GM12878 (cell line): ENCODE data around the gene TASOR. TPM values are rescaled to one million over a fixed set of nuclear protein-coding genes. Genes with fewer than 3 reads are reported as not detected.
A peak's percentile ranks its signal among the peaks of the same experiment; 100 is the strongest.

Source experiments
- BACH1 ChIP-seq: fragments of 450-650 bp; IDR thresholded peaks from 2 replicates; pipeline ENCODE4 v1.6.1; 2017; ENCODE audit warnings: mild to moderate bottlenecking, borderline replicate concordance
- CHD2 ChIP-seq: IDR thresholded peaks from 2 replicates; pipeline ENCODE4 v1.6.1; 2011; ENCODE audit warnings: low read depth, low read length, improper control_type of control experiment, borderline replicate concordance
- EED ChIP-seq: sonication (generic); IDR thresholded peaks from 2 replicates; pipeline ENCODE4 v1.6.1; 2016; ENCODE audit warnings: antibody characterized with exemption, low read depth
- EP300 ChIP-seq, 2 experiments: fragments of 150-350 bp in 1 of 2; IDR thresholded peaks; 2 replicates each; pipeline ENCODE4 v1.6.1; 2011 to 2012; ENCODE audit warnings: low read depth in 2 of 2, low read length in 2 of 2, borderline replicate concordance in 1 of 2, improper control_type of control experiment in 1 of 2, inconsistent platforms in 1 of 2; ENCODE audit not compliant: control insufficient read depth in 1 of 2
- ETV6 ChIP-seq, 2 experiments: fragments of 450-650 bp in 1 of 2; IDR thresholded peaks in 1 of 2; conservative IDR thresholded peaks in 1 of 2; 2 replicates each; pipeline ENCODE4 v1.6.1; 2014; ENCODE audit warnings: antibody characterized with exemption in 1 of 2, borderline replicate concordance in 1 of 2, low read depth in 1 of 2, mild to moderate bottlenecking in 1 of 2, moderate library complexity in 1 of 2
- IKZF2 ChIP-seq, 2 experiments: fragments of 450-650 bp; IDR thresholded peaks; 2 replicates each; pipeline ENCODE4 v1.6.1; 2017; ENCODE audit warnings: mild to moderate bottlenecking in 2 of 2, moderate library complexity in 2 of 2
- IRF4 ChIP-seq: IDR thresholded peaks from 2 replicates; pipeline ENCODE4 v1.6.1; 2011; ENCODE audit warnings: low read depth, low read length
- JUND ChIP-seq: IDR thresholded peaks from 2 replicates; pipeline ENCODE4 v1.6.1; 2012; ENCODE audit warnings: low read depth, mild to moderate bottlenecking, low read length, improper control_type of control experiment, moderate library complexity
- MEF2A ChIP-seq: IDR thresholded peaks from 2 replicates; pipeline ENCODE4 v1.6.1; 2011; ENCODE audit warnings: low read depth, mild to moderate bottlenecking, low read length, moderate library complexity; ENCODE audit not compliant: insufficient read depth
- MYB ChIP-seq: fragments of 150-350 bp; IDR thresholded peaks from 2 replicates; pipeline ENCODE4 v1.6.1; 2014; ENCODE audit warnings: mild to moderate bottlenecking, low read depth, low read length, borderline replicate concordance
- NFIC ChIP-seq: IDR thresholded peaks from 2 replicates; pipeline ENCODE4 v1.6.1; 2012; ENCODE audit warnings: low read depth, mild to moderate bottlenecking, inconsistent platforms, low read length, moderate library complexity
- NFXL1 ChIP-seq: fragments of 450-650 bp; IDR thresholded peaks from 2 replicates; pipeline ENCODE4 v1.6.1; 2017; ENCODE audit warnings: antibody characterized with exemption, mild to moderate bottlenecking, borderline replicate concordance
- NR2F1 ChIP-seq: fragments of 450-650 bp; conservative IDR thresholded peaks from 2 replicates; pipeline ENCODE4 v1.6.1; 2017; ENCODE audit warnings: mild to moderate bottlenecking
- PML ChIP-seq: IDR thresholded peaks from 2 replicates; pipeline ENCODE4 v1.6.1; 2012; ENCODE audit warnings: low read length, inconsistent platforms
- POU2F2 ChIP-seq: IDR thresholded peaks from 3 replicates; pipeline ENCODE4 v1.6.1; 2011; ENCODE audit warnings: low read depth, mild to moderate bottlenecking, low read length, borderline replicate concordance
- SMAD5 ChIP-seq: IDR thresholded peaks from 2 replicates; pipeline ENCODE4 v1.6.1; 2016; ENCODE audit warnings: antibody characterized with exemption, low read depth
- SMC3 ChIP-seq: IDR thresholded peaks from 2 replicates; pipeline ENCODE4 v1.6.1; 2011; ENCODE audit warnings: low read length, improper control_type of control experiment, borderline replicate concordance
- SP1 ChIP-seq: IDR thresholded peaks from one replicate; pipeline ENCODE4 v1.6.1; 2011; ENCODE audit warnings: low read depth, low read length
- TBL1XR1 ChIP-seq: IDR thresholded peaks from 2 replicates; pipeline ENCODE4 v1.6.1; 2012; ENCODE audit warnings: low read depth, low read length, improper control_type of control experiment
- TCF3 ChIP-seq: IDR thresholded peaks from 2 replicates; pipeline ENCODE4 v1.6.1; 2012; ENCODE audit warnings: low read depth, mild to moderate bottlenecking, low read length, borderline replicate concordance; ENCODE audit not compliant: insufficient read depth
- YY1 ChIP-seq: IDR thresholded peaks from 2 replicates; pipeline ENCODE4 v1.6.1; 2011; ENCODE audit warnings: low read depth, mild to moderate bottlenecking, low read length
- polyA plus RNA-seq, 11 experiments: library from polyadenylated mRNA; depleted of rRNA in 4 of 11; unstranded in 6 of 11; stranded (reverse) in 5 of 11; fragments of >200 nt; fragmentation: Nextera tagmentation in 4 of 11; fragmentation: Illumina TruSeq in 1 of 11; extraction: Ambion mirVana in 4 of 11; extraction: Trizol in 1 of 11; gene quantifications; 1 replicate in 1 of 11; 2 replicates in 10 of 11; pipeline versions ENCODE4 v1.2.1 to v1.2.3, GENCODE V29; 2011 to 2016; ENCODE audit warnings: inconsistent platforms in 2 of 11, missing spikeins in 2 of 11, low read depth in 1 of 11
- total RNA-seq, 4 experiments: library from RNA; depleted of rRNA in 3 of 4; stranded (reverse); fragments of >200 nt in 3 of 4; fragmentation: Illumina TruSeq in 1 of 4; extraction: Trizol in 1 of 4; gene quantifications; 2 replicates each; pipeline versions ENCODE4 v1.2.1 to v1.2.3, GENCODE V29; 2013 to 2021
- TF ChIP-seq, protein P1 (sequence below): IDR thresholded peaks from 2 replicates; pipeline ENCODE4 v1.6.1; 2012; ENCODE audit warnings: low read length, inconsistent platforms
- TF ChIP-seq, protein P2 (sequence below): fragments of 450-650 bp; IDR thresholded peaks from 2 replicates; pipeline ENCODE4 v1.6.1; 2017; ENCODE audit warnings: low read depth, mild to moderate bottlenecking, moderate library complexity
- TF ChIP-seq, protein P3 (sequence below): IDR thresholded peaks from 2 replicates; pipeline ENCODE4 v1.6.1; 2012; ENCODE audit warnings: low read depth, low read length, improper control_type of control experiment
- TF ChIP-seq, protein P4 (sequence below): fragments of 450-650 bp; conservative IDR thresholded peaks from 2 replicates; pipeline ENCODE4 v1.6.1; 2017; ENCODE audit warnings: mild to moderate bottlenecking, moderate library complexity

TASOR gene
- total and polyA plus RNA-seq, 10 of the 15 experiments (the other 5 are each of a cell fraction or from before 2014, with no cell fraction given), result 29.6 to 95.1 (median 52.6) TPM

DNA sequence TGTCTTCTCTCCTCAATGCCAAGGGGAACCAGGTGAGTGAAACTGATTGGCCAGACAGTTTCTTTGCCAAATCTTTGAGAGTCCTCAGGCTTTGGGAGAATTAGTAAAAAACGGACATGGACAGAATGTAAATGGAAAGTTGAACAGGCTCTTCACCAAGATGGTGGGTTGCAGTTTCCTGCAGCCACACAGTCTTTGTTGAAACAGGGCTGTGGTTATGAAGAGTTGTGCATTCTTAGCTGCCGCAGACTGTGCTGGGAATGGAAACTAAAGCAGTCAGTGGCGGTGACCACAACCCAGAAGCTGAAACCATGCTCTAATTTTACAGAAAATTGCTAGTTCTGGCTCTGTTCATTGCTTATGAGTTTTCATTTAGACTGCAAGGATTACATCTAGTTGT lies 42.1 kb upstream of the TASOR start (continued):
- TF ChIP-seq YY1 (peak; percentile 91), NFIC (peak; percentile 87), IRF4 (peak; percentile 72; the same call in 1 of the 2 replicates), JUND (no peak), BACH1 (peak; percentile 40; the same call in 1 of the 2 replicates), EP300 (IDR thresholded peaks at IDR 0.05; ENCODE audit: borderline replicate concordance in 1 of 2, control insufficient read depth in 1 of 2, low read depth in 2 of 2, low read length in 2 of 2) (peak in 1 of 2 experiments; percentile 78; a peak in 1 of 4 replicates), SMC3 (no peak), MYB (no peak), NFXL1 (no peak), PML (peak; percentile 85), SP1 (peak; percentile 50), CHD2 (peak; percentile 37; the same call in 1 of the 2 replicates), TBL1XR1 (peak; percentile 86), ETV6 (conservative IDR thresholded peaks at IDR 0.05 in 1 of 2, IDR thresholded peaks at IDR 0.05 in 1 of 2; ENCODE audit: borderline replicate concordance in 1 of 2, low read depth in 1 of 2) (peak in 1 of 2 experiments; percentile 86; a peak in 2 of 4 replicates), POU2F2 (peak; percentile 77; the same call in 1 of the 3 replicates), MEF2A (peak; percentile 85), EED (peak; percentile 64), SMAD5 (no peak), TCF3 (0 out of 2 replicates have a peak, but pooled peaks have one; percentile 49), IKZF2 (IDR thresholded peaks at IDR 0.05) (peak; percentile 79 to 90), NR2F1 (no peak)
- TF ChIP-seq, protein P1, sequence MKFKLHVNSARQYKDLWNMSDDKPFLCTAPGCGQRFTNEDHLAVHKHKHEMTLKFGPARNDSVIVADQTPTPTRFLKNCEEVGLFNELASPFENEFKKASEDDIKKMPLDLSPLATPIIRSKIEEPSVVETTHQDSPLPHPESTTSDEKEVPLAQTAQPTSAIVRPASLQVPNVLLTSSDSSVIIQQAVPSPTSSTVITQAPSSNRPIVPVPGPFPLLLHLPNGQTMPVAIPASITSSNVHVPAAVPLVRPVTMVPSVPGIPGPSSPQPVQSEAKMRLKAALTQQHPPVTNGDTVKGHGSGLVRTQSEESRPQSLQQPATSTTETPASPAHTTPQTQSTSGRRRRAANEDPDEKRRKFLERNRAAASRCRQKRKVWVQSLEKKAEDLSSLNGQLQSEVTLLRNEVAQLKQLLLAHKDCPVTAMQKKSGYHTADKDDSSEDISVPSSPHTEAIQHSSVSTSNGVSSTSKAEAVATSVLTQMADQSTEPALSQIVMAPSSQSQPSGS, result peak; percentile 66; the same call in 1 of the 2 replicates
- TF ChIP-seq, protein P2, sequence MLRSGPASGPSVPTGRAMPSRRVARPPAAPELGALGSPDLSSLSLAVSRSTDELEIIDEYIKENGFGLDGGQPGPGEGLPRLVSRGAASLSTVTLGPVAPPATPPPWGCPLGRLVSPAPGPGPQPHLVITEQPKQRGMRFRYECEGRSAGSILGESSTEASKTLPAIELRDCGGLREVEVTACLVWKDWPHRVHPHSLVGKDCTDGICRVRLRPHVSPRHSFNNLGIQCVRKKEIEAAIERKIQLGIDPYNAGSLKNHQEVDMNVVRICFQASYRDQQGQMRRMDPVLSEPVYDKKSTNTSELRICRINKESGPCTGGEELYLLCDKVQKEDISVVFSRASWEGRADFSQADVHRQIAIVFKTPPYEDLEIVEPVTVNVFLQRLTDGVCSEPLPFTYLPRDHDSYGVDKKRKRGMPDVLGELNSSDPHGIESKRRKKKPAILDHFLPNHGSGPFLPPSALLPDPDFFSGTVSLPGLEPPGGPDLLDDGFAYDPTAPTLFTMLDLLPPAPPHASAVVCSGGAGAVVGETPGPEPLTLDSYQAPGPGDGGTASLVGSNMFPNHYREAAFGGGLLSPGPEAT, result peak; percentile 78
- TF ChIP-seq, protein P3, sequence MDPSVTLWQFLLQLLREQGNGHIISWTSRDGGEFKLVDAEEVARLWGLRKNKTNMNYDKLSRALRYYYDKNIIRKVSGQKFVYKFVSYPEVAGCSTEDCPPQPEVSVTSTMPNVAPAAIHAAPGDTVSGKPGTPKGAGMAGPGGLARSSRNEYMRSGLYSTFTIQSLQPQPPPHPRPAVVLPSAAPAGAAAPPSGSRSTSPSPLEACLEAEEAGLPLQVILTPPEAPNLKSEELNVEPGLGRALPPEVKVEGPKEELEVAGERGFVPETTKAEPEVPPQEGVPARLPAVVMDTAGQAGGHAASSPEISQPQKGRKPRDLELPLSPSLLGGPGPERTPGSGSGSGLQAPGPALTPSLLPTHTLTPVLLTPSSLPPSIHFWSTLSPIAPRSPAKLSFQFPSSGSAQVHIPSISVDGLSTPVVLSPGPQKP, result no peak
- TF ChIP-seq, protein P4, sequence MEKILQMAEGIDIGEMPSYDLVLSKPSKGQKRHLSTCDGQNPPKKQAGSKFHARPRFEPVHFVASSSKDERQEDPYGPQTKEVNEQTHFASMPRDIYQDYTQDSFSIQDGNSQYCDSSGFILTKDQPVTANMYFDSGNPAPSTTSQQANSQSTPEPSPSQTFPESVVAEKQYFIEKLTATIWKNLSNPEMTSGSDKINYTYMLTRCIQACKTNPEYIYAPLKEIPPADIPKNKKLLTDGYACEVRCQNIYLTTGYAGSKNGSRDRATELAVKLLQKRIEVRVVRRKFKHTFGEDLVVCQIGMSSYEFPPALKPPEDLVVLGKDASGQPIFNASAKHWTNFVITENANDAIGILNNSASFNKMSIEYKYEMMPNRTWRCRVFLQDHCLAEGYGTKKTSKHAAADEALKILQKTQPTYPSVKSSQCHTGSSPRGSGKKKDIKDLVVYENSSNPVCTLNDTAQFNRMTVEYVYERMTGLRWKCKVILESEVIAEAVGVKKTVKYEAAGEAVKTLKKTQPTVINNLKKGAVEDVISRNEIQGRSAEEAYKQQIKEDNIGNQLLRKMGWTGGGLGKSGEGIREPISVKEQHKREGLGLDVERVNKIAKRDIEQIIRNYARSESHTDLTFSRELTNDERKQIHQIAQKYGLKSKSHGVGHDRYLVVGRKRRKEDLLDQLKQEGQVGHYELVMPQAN, result 0 out of 2 replicates have a peak, but pooled peaks have one; percentile 6
